ENCODE data around the gene EPB41L4B. TPM values are rescaled to one million over a fixed set of nuclear protein-coding genes. Genes with fewer than 3 reads are reported as not detected.

Gene EPB41L4B
- total RNA-seq, 1 experiment from 2014 or later: 8.1 TPM

- ATAC-seq: no peak
- H3K27me3 ChIP-seq (ENCODE audit: insufficient read depth, low read length): no peaks in the 10 kb centered on the region
These were observed 33.3 kb upstream of the EPB41L4B start for GRCh38 chr9:109354190-109354589.

DNA sequence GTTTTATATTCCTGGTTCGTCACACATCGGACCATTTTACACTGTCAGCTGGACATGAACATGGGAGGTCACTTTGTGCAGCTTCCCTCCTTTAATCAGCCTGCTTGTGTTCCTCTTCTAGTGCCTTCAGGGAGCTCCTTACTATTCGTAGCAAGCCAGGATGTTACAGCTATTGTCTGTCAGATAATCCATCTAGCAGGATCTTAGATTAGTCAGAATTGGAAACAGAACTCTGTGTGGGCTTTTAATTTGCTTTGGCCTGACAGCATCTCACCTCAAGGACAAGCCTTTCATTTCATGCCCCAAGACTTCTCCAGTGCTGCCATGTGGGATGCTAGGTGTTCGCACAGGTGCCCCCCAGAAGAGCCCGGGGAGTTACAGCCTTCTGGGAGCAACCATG, 30.2 kb upstream of the EPB41L4B start:
- intact Hi-C loops (cut with micrococcal nuclease): no loop called here
- DNase-seq (ENCODE audit: low read depth, low spot score): no peak
- CTCF ChIA-PET: no interaction called here
- Histone ChIP-seq H3K27ac (ENCODE audit: low read depth, low read length) (no peak overlapping the region), H3K9ac (ENCODE audit: low read length) (no peak overlapping the region), H3K9me3 (ENCODE audit: control insufficient read depth in 1 of 2, insufficient read depth in 1 of 2, low read depth in 1 of 2, low read length in 2 of 2) (no peaks in the 10 kb centered on the region), H3K4me2 (ENCODE audit: low read length) (no peak overlapping the region), H3K79me2 (ENCODE audit: insufficient read depth, low read length) (no peaks in the 10 kb centered on the region), H3K4me1 (ENCODE audit: control insufficient read depth in 1 of 2, insufficient read depth in 2 of 2, low read length in 2 of 2) (peaks cover 0 to 16% of the 10 kb centered on the region in 2 experiments; a peak in 3 of 4 replicates), H3K36me3 (ENCODE audit: control insufficient read depth in 1 of 2, insufficient read depth in 2 of 2, low read length in 2 of 2) (no peaks in the 10 kb centered on the region), H3K27me3 (ENCODE audit: insufficient read depth, low read length) (no peaks in the 10 kb centered on the region), H3K4me3 (replicated peaks in 1 of 2; ENCODE audit: low read depth in 1 of 2, low read length in 2 of 2) (no peak overlapping the region), H2AFZ (ENCODE audit: low read depth, low read length, poor library complexity, severe bottlenecking) (no peak overlapping the region), H4K20me1 (ENCODE audit: insufficient read depth) (no peaks in the 10 kb centered on the region), H3K9me2 (ENCODE audit: insufficient read depth) (no peaks in the 10 kb centered on the region; the same call in 1 of the 2 replicates)
- RAD21 ChIA-PET (ENCODE audit: low non-redundant PET in 1 of 2, low total read pairs in 2 of 2, uncharacterized antibody in 2 of 2, unreplicated experiment in 2 of 2): no interaction called here
- POLR2A ChIA-PET: no interaction called here
- no peak for ATAC-seq
- BruUV-seq (replicated peaks): no TSS peak
- TF ChIP-seq JUND (IDR thresholded peaks at IDR 0.05) (no peak), MAX (IDR thresholded peaks at IDR 0.05) (no peak), FOSL1 (IDR thresholded peaks at IDR 0.05; ENCODE audit: low read depth) (no peak), CEBPB (IDR thresholded peaks at IDR 0.05; ENCODE audit: low read depth) (no peak)

More at GRCh38 chr9:109354190-109354589, 33.3 kb upstream of the EPB41L4B start:
- peaks cover 0 to 8% of the 10 kb centered on the region in 2 experiments; a peak in 2 of 4 replicates for H3K4me1 ChIP-seq (ENCODE audit: control insufficient read depth in 1 of 2, insufficient read depth in 2 of 2, low read length in 2 of 2)
- no peaks in the 10 kb centered on the region for H3K79me2 ChIP-seq (ENCODE audit: insufficient read depth, low read length)
- ChIA-PET POLR2A (no interaction called here), RAD21 (ENCODE audit: low non-redundant PET in 1 of 2, low total read pairs in 2 of 2, uncharacterized antibody in 2 of 2, unreplicated experiment in 2 of 2) (no interaction called here), CTCF (interaction anchor here (1.2 kb wide), 1 partner anchor 9 kb away, joined by 6 read pairs; no protein-coding TSS in a partner anchor)
- H3K9me2 ChIP-seq (ENCODE audit: insufficient read depth): no peaks in the 10 kb centered on the region; the same call in 1 of the 2 replicates
- BruUV-seq (replicated peaks): no TSS peak
- no peak overlapping the region for H3K27ac ChIP-seq (ENCODE audit: low read depth, low read length)
- intact Hi-C loops (cut with micrococcal nuclease): no loop called here
- no peak overlapping the region for H3K4me2 ChIP-seq (ENCODE audit: low read length)
- no peaks in the 10 kb centered on the region for H3K9me3 ChIP-seq (ENCODE audit: control insufficient read depth in 1 of 2, insufficient read depth in 1 of 2, low read depth in 1 of 2, low read length in 2 of 2)
- no peaks in the 10 kb centered on the region for H3K36me3 ChIP-seq (ENCODE audit: control insufficient read depth in 1 of 2, insufficient read depth in 2 of 2, low read length in 2 of 2)
- TF ChIP-seq SRF (IDR thresholded peaks at IDR 0.05; ENCODE audit: low read depth) (no peak), EZH2phosphoT487 (IDR thresholded peaks at IDR 0.05; ENCODE audit: borderline replicate concordance) (no peak), POLR2AphosphoS5 (IDR thresholded peaks at IDR 0.05; ENCODE audit: low read depth, low read length) (no peak), EGR1 (IDR thresholded peaks at IDR 0.05; ENCODE audit: low read depth) (no peak), YY1 (IDR thresholded peaks at IDR 0.05; ENCODE audit: extremely low read depth, insufficient replicate concordance, low read depth, low read length) (no peak), MAX (IDR thresholded peaks at IDR 0.05) (no peak), TCF7L2 (IDR thresholded peaks at IDR 0.05; ENCODE audit: borderline replicate concordance, extremely low read depth, insufficient read depth, insufficient read length) (no peak)
- DNase-seq (ENCODE audit: low read depth, low spot score): no peak
- H2AFZ ChIP-seq (ENCODE audit: low read depth, low read length, poor library complexity, severe bottlenecking): no peak overlapping the region
- H3K9ac ChIP-seq (ENCODE audit: low read length): no peak overlapping the region
- no peaks in the 10 kb centered on the region for H4K20me1 ChIP-seq (ENCODE audit: insufficient read depth)
- H3K4me3 ChIP-seq (replicated peaks in 1 of 2; ENCODE audit: low read depth in 1 of 2, low read length in 2 of 2): no peak overlapping the region
